ENCODE results near the gene FUT2.

The FUT2 gene

GRCh38 chr19:48755084-48755641 is 59.4 kb downstream of the FUT2 start, which contains the start of gene FGF21:
TSS of gene FGF21 (plus strand) at chr19:48755524. CDS start at chr19:48756237, 713 bp downstream.
- peak; percentile 41 for DNase-seq

Measured in NCI-H510A treated with DMSO at 0.1 percent for 48 hours (cell line).